HCT116 (cell line): Measurements from ENCODE around the gene ZNF429. TPM values are rescaled to one million over a fixed set of nuclear protein-coding genes. Genes with fewer than 3 reads are reported as not detected.

Source experiments
- ATAC-seq: fragments of 200-7000 bp; cut with Tn5 transposase; 2 replicates; pipeline ENCODE4 v1.9.1; 2020; ENCODE audit warnings: mild to moderate bottlenecking, moderate library complexity
- BruUV-seq: library from RNA; stranded (reverse); fragments of 400-500 nt; replicated peaks from 2 replicates; lab custom pipeline; 2021; lab: Mats Ljungman, UMichigan
- CTCF ChIA-PET: fragments of 300-600 bp; sonication (Branson Sonifier 250); formaldehyde crosslinking; loops from one replicate; lab custom pipeline; 2021; ENCODE audit warnings: antibody characterized with exemption; lab: Charles Lee
- POLR2A ChIA-PET: fragments of 300-600, 350-600 bp; sonication (Branson Sonifier 250); formaldehyde crosslinking; loops from one replicate; lab custom pipeline; 2021; ENCODE audit warnings: antibody characterized with exemption; lab: Charles Lee
- RAD21 ChIA-PET, 2 experiments: fragments of 300-600 bp; sonication (Branson Sonifier 250); formaldehyde crosslinking; loops; one replicate each; lab custom pipeline; 2023; ENCODE audit warnings: low total read pairs in 2 of 2; ENCODE audit not compliant: uncharacterized antibody in 2 of 2, unreplicated experiment in 2 of 2, low non-redundant PET in 1 of 2; lab: Charles Lee
- DNase-seq: peaks from one replicate; pipeline ENCODE4 v3.0.0-alpha.2; 2010; ENCODE audit warnings: low read depth, low spot score
- H2AFZ ChIP-seq: fragments of 200-600 bp; shearing (Covaris generic), sonication (generic); 2 replicates; pipeline ENCODE4 v1.6.1; 2017; ENCODE audit warnings: low read depth, mixed run types, mixed read lengths, antibody characterized with exemption, low read length; ENCODE audit not compliant: poor library complexity, severe bottlenecking
- H3K27ac ChIP-seq: 2 replicates; pipeline ENCODE4 v1.5.1; 2012; ENCODE audit warnings: low read depth, low read length
- H3K27me3 ChIP-seq: fragments of 200-600 bp; sonication (generic); 2 replicates; pipeline ENCODE4 v1.6.1; 2016; ENCODE audit warnings: mixed run types, low read length, mixed read lengths; ENCODE audit not compliant: insufficient read depth
- H3K36me3 ChIP-seq, 2 experiments: fragments of 200-500 bp in 1 of 2; fragments of 200-600 bp in 1 of 2; sonication (Bioruptor generic) in 1 of 2; sonication (generic) in 1 of 2; 2 replicates each; pipeline versions ENCODE4 v1.5.1 to v1.6.1; 2014 to 2016; ENCODE audit warnings: low read length in 2 of 2, inconsistent platforms in 1 of 2, mixed read lengths in 1 of 2, mixed run types in 1 of 2; ENCODE audit not compliant: insufficient read depth in 2 of 2, control insufficient read depth in 1 of 2
- H3K4me1 ChIP-seq, 2 experiments: fragments of 200-600 bp in 1 of 2; sonication (generic) in 1 of 2; 2 replicates each; pipeline versions ENCODE4 v1.5.1 to v1.6.1; 2012 to 2017; ENCODE audit warnings: low read length in 2 of 2, inconsistent platforms in 1 of 2, mild to moderate bottlenecking in 1 of 2, mixed read lengths in 1 of 2, mixed run types in 1 of 2, moderate library complexity in 1 of 2; ENCODE audit not compliant: insufficient read depth in 2 of 2, control insufficient read depth in 1 of 2
- H3K4me2 ChIP-seq: fragments of 200-600 bp; sonication (generic); 2 replicates; pipeline ENCODE4 v1.6.1; 2017; ENCODE audit warnings: mixed run types, low read length, mixed read lengths
- H3K4me3 ChIP-seq, 2 experiments: fragments of 200-600 bp in 1 of 2; sonication (generic) in 1 of 2; replicated peaks in 1 of 2; 2 replicates each; pipeline ENCODE4 v1.5.1; 2011 to 2016; ENCODE audit warnings: low read length in 2 of 2, control low read depth in 1 of 2, low read depth in 1 of 2, mild to moderate bottlenecking in 1 of 2, mixed read lengths in 1 of 2, mixed run types in 1 of 2
- H3K79me2 ChIP-seq: fragments of 200-600 bp; sonication (generic); 2 replicates; pipeline ENCODE4 v1.6.1; 2017; ENCODE audit warnings: mild to moderate bottlenecking, mixed run types, low read length, moderate library complexity, mixed read lengths; ENCODE audit not compliant: insufficient read depth
- H3K9ac ChIP-seq: fragments of 200-600 bp; sonication (generic); 2 replicates; pipeline ENCODE4 v1.6.1; 2016; ENCODE audit warnings: low read length, mixed read lengths
- H3K9me2 ChIP-seq: fragments of 200-600 bp; sonication (generic), shearing (Covaris generic); 2 replicates; pipeline ENCODE4 v1.6.1; 2017; ENCODE audit warnings: mixed run types, mild to moderate bottlenecking, moderate library complexity; ENCODE audit not compliant: insufficient read depth
- H3K9me3 ChIP-seq, 2 experiments: fragments of 200-500 bp in 1 of 2; fragments of 200-600 bp in 1 of 2; sonication (Bioruptor generic) in 1 of 2; sonication (generic) in 1 of 2; 2 replicates each; pipeline ENCODE4 v1.6.1; 2014 to 2017; ENCODE audit warnings: low read length in 2 of 2, mixed read lengths in 2 of 2, inconsistent platforms in 1 of 2, low read depth in 1 of 2, mild to moderate bottlenecking in 1 of 2, mixed run types in 1 of 2, moderate library complexity in 1 of 2; ENCODE audit not compliant: control insufficient read depth in 1 of 2, insufficient read depth in 1 of 2
- H4K20me1 ChIP-seq: fragments of 200-600 bp; sonication (generic), shearing (Covaris generic); 2 replicates; pipeline ENCODE4 v1.6.1; 2017; ENCODE audit warnings: mixed run types, mild to moderate bottlenecking, moderate library complexity; ENCODE audit not compliant: insufficient read depth
- CBX3 ChIP-seq: IDR thresholded peaks from 2 replicates; pipeline ENCODE4 v1.6.1; 2012; ENCODE audit warnings: low read depth
- CTCF ChIP-seq, 3 experiments: fragments of 200-600 bp in 1 of 3; sonication (generic) in 1 of 3; IDR thresholded peaks in 2 of 3; conservative IDR thresholded peaks in 1 of 3; 2 replicates each; pipeline ENCODE4 v1.5.1; 2012 to 2017; ENCODE audit warnings: low read depth in 2 of 3, low read length in 2 of 3, antibody characterized with exemption in 1 of 3, borderline replicate concordance in 1 of 3, control low read depth in 1 of 3, mild to moderate bottlenecking in 1 of 3, mixed read lengths in 1 of 3, mixed run types in 1 of 3, moderate library complexity in 1 of 3; ENCODE audit not compliant: insufficient read depth in 1 of 3
- ELF1 ChIP-seq: IDR thresholded peaks from 2 replicates; pipeline ENCODE4 v1.6.1; 2012; ENCODE audit warnings: low read depth, borderline replicate concordance
- EZH2 ChIP-seq: fragments of 200-600 bp; sonication (generic); IDR thresholded peaks from 2 replicates; pipeline ENCODE4 v1.6.1; 2017; ENCODE audit warnings: antibody characterized with exemption, mixed run types
- FOSL1 ChIP-seq: IDR thresholded peaks from 2 replicates; pipeline ENCODE4 v1.6.1; 2012; ENCODE audit warnings: low read depth
- JUND ChIP-seq: IDR thresholded peaks from 2 replicates; pipeline ENCODE4 v1.6.1; 2012
- MAX ChIP-seq: IDR thresholded peaks from 2 replicates; pipeline ENCODE4 v1.6.1; 2012
- POLR2AphosphoS5 ChIP-seq: IDR thresholded peaks from 2 replicates; pipeline ENCODE4 v1.6.1; 2011; ENCODE audit warnings: mild to moderate bottlenecking, low read depth, low read length, moderate library complexity
- REST ChIP-seq: IDR thresholded peaks from 2 replicates; pipeline ENCODE4 v1.6.1; 2012; ENCODE audit warnings: low read depth
- SP1 ChIP-seq: IDR thresholded peaks from 2 replicates; pipeline ENCODE4 v1.6.1; 2012; ENCODE audit warnings: low read depth
- TCF7L2 ChIP-seq: IDR thresholded peaks from 2 replicates; pipeline ENCODE4 v1.7.0; 2011; ENCODE audit warnings: borderline replicate concordance, inconsistent platforms; ENCODE audit not compliant: insufficient read depth, insufficient read length; ENCODE audit errors: extremely low read depth
- ZFX ChIP-seq: fragments of 450-650 bp; IDR thresholded peaks from 2 replicates; pipeline ENCODE4 v1.6.1; 2017
- intact Hi-C: fragments of 100-400 bp; cut with micrococcal nuclease; formaldehyde crosslinking; loops from 2 replicates; pipeline ENCODE4 v1.10.0; 2022
- total RNA-seq: library from RNA; stranded (reverse); gene quantifications from one replicate; pipeline ENCODE4 v1.2.1, GENCODE V29; 2021; ENCODE audit not compliant: unreplicated experiment

The ZNF429 gene
- total RNA-seq, 1 experiment from 2014 or later = 0.42 TPM

- Histone ChIP-seq H4K20me1 (no peaks in the 10 kb centered on the region), H3K9ac (no peak overlapping the region), H3K9me2 (no peaks in the 10 kb centered on the region), H3K27ac (no peak overlapping the region), H3K4me1 (no peaks in the 10 kb centered on the region), H3K9me3 (peaks cover 30 to 40% of the 10 kb centered on the region in 2 experiments; a peak in 2 of 4 replicates), H3K27me3 (no peaks in the 10 kb centered on the region), H3K79me2 (no peaks in the 10 kb centered on the region), H3K36me3 (no peaks in the 10 kb centered on the region), H2AFZ (no peak overlapping the region), H3K4me2 (no peak overlapping the region), H3K4me3 (no peak overlapping the region)
- no peak for ATAC-seq
- intact Hi-C loops = no loop called here
- no TSS peak for BruUV-seq
- no peak for DNase-seq
- TF ChIP-seq JUND = no peak
- TF ChIP-seq REST = no peak
- TF ChIP-seq TCF7L2 = no peak
- TF ChIP-seq CBX3 = no peak
- no peak for TF ChIP-seq CTCF (IDR thresholded peaks at IDR 0.05 in 2 of 3, conservative IDR thresholded peaks at IDR 0.05 in 1 of 3; ENCODE audit: borderline replicate concordance in 1 of 3, insufficient read depth in 1 of 3, low read depth in 2 of 3, low read length in 2 of 3)
- no peak for TF ChIP-seq SP1
- TF ChIP-seq POLR2AphosphoS5 = no peak
- TF ChIP-seq ELF1 = no peak
- no peak for TF ChIP-seq ZFX
- TF ChIP-seq FOSL1 = no peak
- no peak for TF ChIP-seq MAX
- TF ChIP-seq EZH2 = no peak
- ChIA-PET RAD21 (no interaction called here), POLR2A (no interaction called here), CTCF (no interaction called here)
Measured at GRCh38 chr19:21568816-21569493, 63.6 kb downstream of the ZNF429 start.
